Muscle of back (tissue), 13 donors: Measurements from ENCODE around the gene BIN2. TPM values are rescaled to one million over a fixed set of nuclear protein-coding genes. Genes with fewer than 3 reads are reported as not detected.

ENCODE experiments used
- DNase-seq, 3 donors: peaks; one replicate each; pipeline versions ENCODE4 v3.0.0 to v3.0.0-alpha.2; 2013
- long read RNA-seq, 9 donors: transcript quantifications; one replicate each; lab custom pipeline, GENCODE V29; 2026
- polyA plus RNA-seq, 10 donors: library from polyadenylated mRNA; unstranded; fragments of 120-200 nt; gene quantifications; one replicate each; pipeline ENCODE4 v1.2.1, GENCODE V29; 2013; ENCODE audit not compliant: insufficient read length in 10 of 10

The BIN2 gene
- 10 to 100 TPM in 1 of 10 donors, 1 to 10 TPM in 9; 1.9 to 12.4 (median 3.2) TPM for polyA plus RNA-seq
- long read RNA-seq, donor 1 = 0 reads
- long read RNA-seq, donor 2 = 0 reads
- long read RNA-seq, donor 3 = 0 reads
- long read RNA-seq, donor 4 = 0 reads
- long read RNA-seq, donor 5, partial matches to known transcripts = 0 of 1 reads
- long read RNA-seq, donor 5, other reads (novel, unspliced or antisense) = 0 of 1 reads
- long read RNA-seq, donor 6, partial matches to known transcripts = 0 of 1 reads
- long read RNA-seq, donor 6, other reads (novel, unspliced or antisense) = 0 of 1 reads
- long read RNA-seq, donor 7 = 0 reads
- long read RNA-seq, donor 8 = 0 reads
- long read RNA-seq, donor 9 = 0 reads

- DNase-seq = peak in 2 of 3 donors; percentile 22 to 35
These were observed at the start of gene BIN2 for GRCh38 chr12:51323966-51324895. Gene BIN2 (minus strand): TSS chr12:51324174. CDS start chr12:51324102, 72 bp downstream.

DNA sequence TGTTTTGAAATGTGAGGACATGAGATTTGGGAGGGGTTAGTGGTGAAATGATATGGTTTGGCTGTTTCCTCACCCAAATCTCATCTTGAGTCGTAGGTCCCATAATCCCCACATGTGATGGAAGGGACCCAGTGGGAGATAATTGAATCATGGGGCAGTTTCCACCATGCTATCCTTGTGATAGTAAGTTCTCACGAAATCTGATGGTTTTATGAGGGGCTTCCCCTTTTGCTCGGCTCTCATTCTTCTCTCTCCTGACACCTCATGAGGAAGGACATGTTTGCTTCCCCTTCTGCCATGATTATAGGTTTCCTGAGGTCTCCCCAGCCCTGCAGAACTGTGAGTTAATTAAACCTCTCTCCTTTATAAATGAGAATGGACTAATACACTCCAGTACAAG lies 49.2 kb upstream of the BIN2 start:
- no peak for DNase-seq

GRCh38 chr12:51372021-51372420 lies 48.0 kb upstream of the BIN2 start:
- no peak for DNase-seq

DNA sequence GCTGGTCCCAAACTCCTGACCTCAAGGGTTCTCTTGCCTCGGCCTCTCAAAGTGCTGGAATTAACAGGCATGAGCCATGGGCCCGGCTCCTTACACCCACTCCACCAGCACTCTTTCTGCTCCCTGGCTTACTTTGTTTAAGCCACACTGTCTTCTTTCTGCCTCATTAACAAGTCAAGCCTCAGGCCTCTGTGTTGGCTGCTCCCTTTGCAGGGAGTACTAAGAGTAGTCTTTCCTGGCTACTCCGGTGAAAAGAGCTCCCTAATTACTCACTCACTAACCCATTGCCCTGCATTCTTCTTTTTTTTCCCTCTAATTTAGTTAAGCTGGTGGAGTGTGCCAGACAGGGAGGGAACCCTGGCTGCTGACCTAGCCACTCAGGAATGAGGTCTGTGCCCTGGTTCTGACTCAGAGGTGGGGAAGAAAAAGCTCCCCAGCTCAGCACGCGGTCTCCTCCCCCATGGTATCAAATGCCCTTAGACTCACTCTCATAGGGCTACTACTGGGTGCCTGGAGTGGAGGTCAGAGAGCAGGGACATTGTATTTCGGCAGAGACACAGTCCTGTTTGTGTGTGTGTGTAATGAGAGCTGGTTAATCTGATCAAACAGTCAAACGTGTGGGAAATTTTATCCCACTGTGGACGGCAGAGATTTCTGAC lies 47.5 kb upstream of the BIN2 start:
- peak; percentile 8 to 88 (median 29) for DNase-seq

DNA sequence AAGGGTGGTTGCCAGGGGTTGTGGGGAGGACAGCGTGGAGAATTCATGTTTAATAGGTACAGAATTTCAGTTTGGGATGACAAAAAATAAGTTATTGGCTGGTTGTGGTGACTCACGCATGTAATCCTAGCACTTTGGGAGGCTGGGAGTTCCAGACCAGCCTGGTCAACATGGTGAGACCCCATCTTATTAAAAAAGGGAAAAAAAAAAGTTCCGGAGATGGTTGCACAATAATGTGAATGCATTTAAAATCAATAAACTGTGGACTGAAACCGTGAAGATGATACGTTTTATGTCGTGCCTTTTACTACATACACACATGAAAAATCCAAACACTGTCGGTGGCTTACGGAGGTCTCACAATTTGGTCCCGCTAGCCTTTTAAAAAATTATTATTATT lies 46.7 kb upstream of the BIN2 start:
- no peak for DNase-seq

DNA sequence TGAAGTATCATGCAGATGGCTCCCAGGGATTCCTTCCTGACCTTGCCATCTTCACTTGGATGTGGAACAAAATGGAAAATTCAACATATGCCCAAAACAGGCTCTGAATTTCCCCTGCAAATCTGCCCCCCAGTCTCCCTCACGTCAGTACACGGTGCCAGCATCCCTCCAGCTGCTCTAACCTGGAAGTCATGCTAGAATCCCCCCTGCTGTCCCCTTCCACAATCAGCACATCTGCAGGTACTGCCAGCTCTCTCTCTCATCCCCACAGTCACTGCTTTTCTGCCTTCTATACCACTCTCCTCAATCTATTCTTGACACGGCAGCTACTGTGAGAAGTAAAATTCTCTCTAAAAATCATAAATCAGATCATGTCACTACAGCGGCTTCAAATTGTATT lies 45.6 kb upstream of the BIN2 start:
- DNase-seq = no peak

- DNase-seq = peak in 2 of 3 donors; percentile 27 to 38
These were observed 44.9 kb upstream of the BIN2 start for GRCh38 chr12:51368640-51369517.

- no peak for DNase-seq
These were observed 41.3 kb upstream of the BIN2 start for GRCh38 chr12:51365276-51365675.

DNA sequence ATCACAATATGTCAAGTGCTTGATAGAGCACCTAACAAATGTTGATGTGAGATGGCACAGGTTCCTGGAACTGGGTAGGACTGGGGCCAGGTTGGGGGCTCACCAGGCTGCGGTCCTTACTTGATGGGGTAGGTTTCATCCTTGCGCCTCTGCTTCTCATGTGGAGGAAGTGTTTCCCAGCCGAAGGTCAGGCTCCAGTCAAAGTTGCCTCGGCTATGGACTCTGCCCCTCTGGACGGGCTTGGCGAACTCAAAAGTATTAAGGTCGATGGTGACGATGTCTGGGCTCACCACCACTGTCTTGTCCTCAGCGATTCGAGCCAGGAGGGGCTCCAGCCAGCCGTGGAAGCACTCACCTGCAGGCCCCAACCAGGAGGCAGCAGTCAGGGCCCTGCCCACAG lies 40.0 kb upstream of the BIN2 start:
- DNase-seq = no peak

GRCh38 chr12:51362747-51363342 lies 38.9 kb upstream of the BIN2 start:
- DNase-seq = no peak

DNA sequence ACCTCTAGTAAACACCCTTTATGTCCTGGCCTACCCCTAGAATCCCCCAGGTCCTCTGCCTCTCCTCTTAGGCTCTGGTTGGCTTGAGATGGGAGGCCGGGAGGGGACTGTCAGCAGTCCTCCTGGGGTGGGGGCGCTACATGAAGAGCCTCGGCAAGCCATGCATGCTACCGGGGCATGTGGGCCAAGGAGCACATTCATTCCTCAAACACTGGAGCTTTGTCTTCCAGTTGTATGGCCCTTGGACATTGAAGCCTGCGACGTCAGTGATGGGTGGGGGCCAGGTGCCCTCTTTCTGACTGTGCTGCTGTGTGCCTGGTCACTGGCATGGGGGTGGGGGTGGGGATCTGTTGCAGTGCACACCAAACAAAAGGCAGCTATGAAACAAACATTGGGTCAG lies 38.3 kb upstream of the BIN2 start:
- no peak for DNase-seq

GRCh38 chr12:51361161-51362016 lies 37.4 kb upstream of the BIN2 start:
- DNase-seq = no peak

DNA sequence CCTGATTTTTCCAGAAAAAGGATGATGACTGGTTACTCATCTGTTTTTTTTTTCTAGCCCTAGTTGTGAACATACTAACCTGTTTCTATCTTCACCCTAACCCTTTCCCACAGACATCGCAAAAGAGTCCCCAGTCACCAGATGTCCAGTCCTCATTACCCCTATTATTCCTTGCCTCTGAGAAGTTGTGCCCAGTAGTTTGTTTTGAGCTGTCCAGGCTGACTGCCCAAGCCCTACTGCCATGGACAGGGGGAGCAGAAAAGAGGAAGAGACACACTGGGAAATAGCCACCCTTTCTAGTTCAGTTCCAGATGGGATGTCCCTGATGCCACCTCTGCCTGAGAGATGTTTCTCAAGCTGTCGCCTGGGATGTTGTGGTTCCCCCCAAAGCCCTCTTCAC lies 36.3 kb upstream of the BIN2 start:
- DNase-seq = no peak

DNA sequence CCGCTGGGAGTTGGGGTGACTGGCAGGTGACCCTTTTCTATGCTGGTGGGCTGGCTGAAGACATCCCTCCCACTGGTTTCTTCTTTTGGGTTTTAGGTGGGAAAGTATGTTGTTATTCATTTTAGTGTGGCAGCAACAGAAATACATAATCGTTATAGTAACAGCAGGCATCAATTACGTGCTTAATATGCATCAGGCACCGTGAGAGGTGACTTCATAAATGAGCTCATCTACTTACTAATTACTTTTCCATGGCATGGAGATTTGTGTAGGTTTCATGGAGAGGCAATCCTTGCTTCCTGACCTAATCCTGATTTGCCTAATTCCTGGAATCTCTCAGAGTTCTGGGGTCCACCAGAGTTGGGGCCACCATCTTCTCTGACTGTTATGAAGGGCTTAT lies 35.9 kb upstream of the BIN2 start:
- no peak for DNase-seq

- DNase-seq = no peak
These were observed 34.5 kb upstream of the BIN2 start for GRCh38 chr12:51358496-51358895.

DNA sequence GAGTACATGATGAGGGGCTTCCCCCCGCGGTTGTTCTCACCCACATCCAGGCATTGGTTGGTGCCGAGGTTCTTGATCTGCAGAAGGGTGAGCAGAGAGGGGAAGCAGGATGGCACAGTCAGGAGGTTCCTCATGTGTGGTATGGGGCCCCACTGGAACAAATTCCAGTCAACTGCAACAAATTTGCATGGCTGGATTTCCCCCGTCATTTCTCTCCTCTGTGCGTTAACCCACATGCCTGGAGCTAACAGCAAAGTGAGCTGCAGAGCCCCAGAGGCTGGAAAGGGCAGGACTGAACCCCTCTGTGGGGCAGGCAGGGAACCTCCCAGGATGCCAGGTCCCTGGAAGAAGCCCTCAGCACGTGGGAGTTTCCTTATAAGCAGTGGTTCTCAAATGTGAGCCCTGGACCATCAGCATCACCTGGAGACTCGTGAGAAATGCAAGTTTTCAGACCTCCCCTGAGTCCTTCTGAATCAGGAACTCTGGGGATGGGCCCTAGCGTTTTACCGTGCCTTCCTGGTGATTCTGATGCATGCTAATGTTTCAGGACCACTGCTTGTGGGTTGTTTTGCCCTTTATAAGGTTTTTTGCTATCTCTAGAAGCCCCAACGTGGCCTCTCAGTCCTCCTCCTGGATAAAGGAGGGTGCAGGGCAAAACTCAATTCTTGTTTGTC lies 33.5 kb upstream of the BIN2 start:
- DNase-seq = no peak

DNA sequence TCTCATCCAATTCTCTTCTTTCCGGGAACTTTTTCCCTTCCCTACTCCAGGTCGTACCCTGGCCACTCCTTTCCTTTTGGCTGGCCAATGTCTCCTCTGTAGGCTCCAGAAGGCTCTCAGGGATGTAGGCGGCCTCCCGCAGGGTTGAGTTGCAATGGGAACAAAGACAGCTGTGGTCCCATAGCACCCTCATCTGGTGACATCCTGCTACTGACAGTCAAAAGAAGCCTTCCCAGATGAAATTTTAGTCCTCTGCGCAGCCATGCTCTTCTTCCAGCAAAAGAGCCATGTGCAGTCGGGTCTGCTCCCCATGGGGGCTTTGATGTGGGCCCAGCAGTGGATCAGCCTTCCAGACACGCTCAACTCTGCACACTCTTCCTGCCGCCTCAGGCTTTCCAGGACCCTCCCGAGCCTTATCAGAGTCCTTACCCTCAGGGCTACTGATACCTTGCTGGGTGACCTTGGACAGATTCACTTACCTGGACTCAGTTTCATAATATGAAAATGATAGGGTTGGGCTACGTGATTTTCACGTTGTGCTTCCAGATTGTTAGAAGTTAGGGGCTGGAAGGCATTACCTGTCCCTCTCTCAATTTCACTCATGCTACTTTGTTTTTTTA lies 28.0 kb upstream of the BIN2 start:
- peak in 2 of 3 donors; percentile 16 to 42 for DNase-seq

DNA sequence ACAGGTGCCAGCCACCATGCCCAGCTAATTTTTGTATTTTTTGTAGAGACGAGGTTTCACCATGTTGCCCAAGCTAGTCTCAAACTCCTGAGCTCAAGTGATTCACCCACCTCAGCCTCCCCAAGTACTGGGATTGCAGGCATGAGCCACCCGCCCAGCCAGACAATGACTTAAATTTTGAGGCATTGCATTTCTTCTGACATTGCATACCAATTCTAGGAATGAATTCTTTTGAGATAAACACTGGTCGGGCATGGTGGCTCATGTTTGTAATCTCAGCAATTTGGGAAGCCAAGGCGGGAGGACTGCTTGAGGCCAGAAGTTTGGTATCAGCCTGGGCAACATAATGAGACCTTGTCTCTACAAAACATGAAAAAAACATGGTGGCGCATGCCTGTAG lies 25.1 kb upstream of the BIN2 start:
- DNase-seq = no peak

GRCh38 chr12:51348116-51348515 lies 24.1 kb upstream of the BIN2 start:
- DNase-seq = no peak
